ENCODE measurements around the gene PISD.

PISD gene

DNA sequence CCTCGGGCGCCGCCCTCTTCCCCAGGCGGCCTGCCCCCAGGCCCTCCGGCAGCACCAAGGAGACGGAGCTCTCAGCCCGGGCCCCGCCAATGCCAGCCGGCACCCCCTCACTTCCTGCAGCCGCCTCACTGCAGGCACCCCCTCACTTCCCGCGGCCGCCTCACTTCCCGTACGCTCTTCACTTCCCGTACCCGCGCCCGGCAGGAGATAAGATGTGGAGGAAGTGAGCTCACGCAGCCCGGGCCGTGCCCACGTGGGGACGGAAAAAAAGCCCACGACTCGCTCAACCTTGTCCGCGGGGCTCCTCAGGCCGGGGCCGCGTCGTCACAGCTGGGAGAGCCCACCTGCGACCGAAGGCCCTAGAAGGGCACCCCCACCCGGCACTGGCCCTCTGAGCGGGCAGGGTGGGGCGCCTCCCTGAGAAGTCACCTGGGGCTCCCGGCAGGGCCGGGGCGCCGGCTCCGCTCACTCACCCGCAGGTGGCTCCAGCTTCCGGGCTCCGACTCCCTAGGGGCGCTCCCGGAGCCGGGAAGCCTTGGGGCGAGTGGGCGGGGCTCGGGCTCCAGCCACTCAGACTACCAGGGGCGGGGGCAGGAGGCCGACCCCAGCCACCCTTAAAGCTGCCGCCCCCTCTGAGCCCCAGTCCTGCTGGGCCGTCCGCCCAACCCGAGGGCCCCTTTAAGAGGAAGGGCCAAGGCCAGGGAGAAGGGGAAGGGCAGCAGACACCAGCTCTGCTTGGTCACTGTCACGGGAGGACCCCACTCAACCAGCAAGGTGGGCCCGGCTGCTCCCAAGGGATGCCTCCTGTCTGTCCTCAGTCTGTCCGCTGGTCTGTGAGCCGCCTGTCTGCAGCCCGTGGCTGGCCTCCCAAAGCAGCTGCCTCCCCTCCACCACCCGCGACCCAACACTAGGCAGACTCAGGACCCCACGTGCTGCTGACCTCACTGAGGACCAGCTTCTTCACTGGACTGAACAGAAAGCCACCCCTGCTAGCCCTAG lies 31.4 kb downstream of the PISD start:
- Histone ChIP-seq H3K27me3 (ENCODE audit: insufficient read depth, low read length) (no peaks in the 10 kb centered on the region), H3K27ac (ENCODE audit: low read length) (no peak overlapping the region)

DNA sequence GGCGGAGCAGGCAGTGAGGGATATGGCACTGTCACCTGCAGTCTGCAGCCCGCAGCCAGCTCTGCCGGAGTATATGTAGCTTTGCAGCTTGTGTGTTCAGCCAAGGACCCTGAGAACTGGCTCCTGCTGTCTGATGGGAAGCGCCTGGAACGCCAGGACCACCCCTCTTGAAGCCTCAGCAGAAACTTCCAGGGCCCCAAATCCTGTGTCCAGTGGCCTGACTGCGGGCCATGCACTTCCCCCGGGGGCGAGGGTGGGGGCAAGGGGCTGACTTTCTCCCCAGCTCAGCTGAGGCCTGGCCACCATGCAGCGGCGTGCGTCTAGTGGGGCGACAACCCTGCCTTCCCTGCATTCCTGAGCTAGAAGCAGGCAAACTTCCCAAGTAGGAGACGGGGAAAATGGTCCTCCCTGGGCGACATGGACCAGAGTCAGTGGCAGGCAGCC lies 32.3 kb downstream of the PISD start:
- H3K27ac ChIP-seq (ENCODE audit: low read length) = no peak overlapping the region
- no peaks in the 10 kb centered on the region for H3K27me3 ChIP-seq (ENCODE audit: insufficient read depth, low read length)
- H3K4me3 ChIP-seq (ENCODE audit: low read length) = peak overlapping the region; percentile 79

More for the DNA sequence above, 31.4 kb downstream of the PISD start:
- Histone ChIP-seq H3K9me3 (ENCODE audit: insufficient read depth, low read depth, low read length) (no peaks in the 10 kb centered on the region), H3K36me3 (ENCODE audit: insufficient read depth, low read depth, low read length) (peaks cover 6% of the 10 kb centered on the region), H3K4me1 (ENCODE audit: insufficient read depth, low read length) (peaks cover 18% of the 10 kb centered on the region), H3K9ac (ENCODE audit: low read depth, low read length) (peak overlapping the region; percentile 84), H3K4me3 (ENCODE audit: low read length) (peak overlapping the region; percentile 79)

DNA sequence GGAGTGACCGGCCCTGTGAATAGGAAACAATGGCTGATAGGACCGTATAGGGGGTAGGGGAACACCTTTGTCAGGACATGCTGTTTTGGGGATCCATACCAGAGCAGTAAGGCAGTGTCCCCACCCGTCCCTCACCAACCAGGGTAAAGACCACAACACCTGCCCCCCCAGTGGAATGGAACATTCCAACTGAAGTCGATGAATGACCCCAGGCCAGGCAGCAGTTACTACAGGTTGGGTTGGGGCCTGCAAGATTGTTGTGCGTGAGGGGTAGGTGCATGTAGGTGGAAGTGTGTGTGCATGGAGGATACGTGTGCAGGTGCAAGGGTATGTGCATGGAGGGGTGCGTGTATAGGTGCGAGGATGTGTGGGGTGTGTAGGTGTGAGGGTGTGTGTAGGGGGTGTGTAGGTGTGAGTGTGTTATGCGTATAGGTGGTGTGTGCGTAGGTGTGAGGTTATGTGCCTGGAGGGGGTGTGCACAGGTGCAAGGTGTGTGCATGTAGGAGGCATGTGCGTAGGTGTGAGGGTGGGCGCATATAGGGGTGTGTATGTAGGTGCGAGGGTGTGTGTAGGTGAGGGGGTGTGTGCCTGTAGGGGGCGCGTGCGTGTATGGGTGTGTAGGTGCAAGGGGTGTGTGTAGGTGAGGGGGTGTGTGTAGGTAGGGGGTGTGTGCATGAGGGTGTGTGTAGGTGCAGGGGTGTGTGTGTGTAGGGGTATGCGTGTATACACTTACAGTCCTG lies 32.9 kb downstream of the PISD start:
- H3K36me3 ChIP-seq (ENCODE audit: insufficient read depth, low read depth, low read length) = peaks cover 6% of the 10 kb centered on the region
- H3K27ac ChIP-seq (ENCODE audit: low read length) = no peak overlapping the region
- H3K9ac ChIP-seq (ENCODE audit: low read depth, low read length) = no peak overlapping the region

More for the DNA sequence above, 32.3 kb downstream of the PISD start:
- peaks cover 6% of the 10 kb centered on the region for H3K36me3 ChIP-seq (ENCODE audit: insufficient read depth, low read depth, low read length)
- H3K9ac ChIP-seq (ENCODE audit: low read depth, low read length) = peak overlapping the region; percentile 84
- peaks cover 25% of the 10 kb centered on the region for H3K4me1 ChIP-seq (ENCODE audit: insufficient read depth, low read length)
- no peaks in the 10 kb centered on the region for H3K9me3 ChIP-seq (ENCODE audit: insufficient read depth, low read depth, low read length)

DNA sequence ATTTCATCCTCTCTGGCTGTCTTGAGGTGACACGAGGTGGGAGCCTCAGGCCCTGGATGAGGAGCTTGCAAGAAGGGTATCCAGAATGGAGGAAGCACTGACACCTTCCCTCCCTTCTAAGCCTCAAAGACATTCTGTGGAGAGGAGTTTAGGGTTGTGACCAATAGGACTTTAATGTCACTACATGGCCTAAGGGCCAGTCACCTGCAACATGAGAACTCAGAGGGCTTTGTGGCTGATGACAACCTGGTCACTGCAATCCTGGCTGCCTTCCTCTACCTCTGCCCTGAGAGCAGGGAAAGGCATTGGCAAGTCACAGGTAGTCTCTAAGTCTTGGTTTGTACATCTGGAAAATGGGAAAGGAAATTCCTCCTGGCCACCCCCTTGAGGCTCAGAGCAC lies 33.7 kb downstream of the PISD start:
- Histone ChIP-seq H3K9ac (ENCODE audit: low read depth, low read length) (no peak overlapping the region), H3K4me3 (ENCODE audit: low read length) (no peak overlapping the region), H3K27me3 (ENCODE audit: insufficient read depth, low read length) (no peaks in the 10 kb centered on the region), H3K27ac (ENCODE audit: low read length) (no peak overlapping the region), H3K4me1 (ENCODE audit: insufficient read depth, low read length) (peaks cover 31% of the 10 kb centered on the region), H3K36me3 (ENCODE audit: insufficient read depth, low read depth, low read length) (peaks cover 6% of the 10 kb centered on the region), H3K9me3 (ENCODE audit: insufficient read depth, low read depth, low read length) (no peaks in the 10 kb centered on the region)

More for the DNA sequence above, 32.9 kb downstream of the PISD start:
- Histone ChIP-seq H3K27me3 (ENCODE audit: insufficient read depth, low read length) (no peaks in the 10 kb centered on the region), H3K9me3 (ENCODE audit: insufficient read depth, low read depth, low read length) (no peaks in the 10 kb centered on the region), H3K4me3 (ENCODE audit: low read length) (0 out of 2 replicates have a peak overlapping the region, but pooled peaks have one; percentile 79), H3K4me1 (ENCODE audit: insufficient read depth, low read length) (peaks cover 30% of the 10 kb centered on the region)

DNA sequence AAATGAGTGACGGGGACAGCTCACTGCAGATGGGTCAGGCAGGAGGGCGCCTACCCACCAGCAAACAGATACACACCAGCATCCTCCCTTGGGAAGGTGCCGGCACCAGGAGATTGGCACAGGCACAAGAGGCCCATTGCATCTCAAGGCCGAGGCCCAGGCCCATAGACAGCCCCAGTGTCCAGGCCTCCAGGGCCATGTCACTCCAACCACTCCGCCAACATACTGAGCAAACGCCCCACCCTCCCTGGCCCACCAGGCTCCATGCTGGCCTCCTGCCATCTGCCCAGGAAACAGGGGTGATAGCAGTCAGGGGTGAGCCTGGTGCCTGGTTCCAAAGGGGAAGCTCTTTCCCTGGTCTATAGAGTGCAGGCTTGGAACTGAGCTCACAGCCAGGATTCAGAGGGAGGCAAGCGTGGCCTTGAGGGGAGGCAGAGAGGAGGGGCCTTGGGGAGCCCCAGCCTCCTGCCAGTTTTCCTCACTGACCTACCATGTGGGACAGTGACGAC lies 34.7 kb downstream of the PISD start:
- Histone ChIP-seq H3K9ac (ENCODE audit: low read depth, low read length) (no peak overlapping the region; the same call in 1 of the 2 replicates), H3K36me3 (ENCODE audit: insufficient read depth, low read depth, low read length) (peaks cover 7% of the 10 kb centered on the region), H3K4me3 (ENCODE audit: low read length) (no peak overlapping the region), H3K27ac (ENCODE audit: low read length) (no peak overlapping the region), H3K9me3 (ENCODE audit: insufficient read depth, low read depth, low read length) (no peaks in the 10 kb centered on the region), H3K4me1 (ENCODE audit: insufficient read depth, low read length) (peaks cover 31% of the 10 kb centered on the region), H3K27me3 (ENCODE audit: insufficient read depth, low read length) (no peaks in the 10 kb centered on the region)

DNA sequence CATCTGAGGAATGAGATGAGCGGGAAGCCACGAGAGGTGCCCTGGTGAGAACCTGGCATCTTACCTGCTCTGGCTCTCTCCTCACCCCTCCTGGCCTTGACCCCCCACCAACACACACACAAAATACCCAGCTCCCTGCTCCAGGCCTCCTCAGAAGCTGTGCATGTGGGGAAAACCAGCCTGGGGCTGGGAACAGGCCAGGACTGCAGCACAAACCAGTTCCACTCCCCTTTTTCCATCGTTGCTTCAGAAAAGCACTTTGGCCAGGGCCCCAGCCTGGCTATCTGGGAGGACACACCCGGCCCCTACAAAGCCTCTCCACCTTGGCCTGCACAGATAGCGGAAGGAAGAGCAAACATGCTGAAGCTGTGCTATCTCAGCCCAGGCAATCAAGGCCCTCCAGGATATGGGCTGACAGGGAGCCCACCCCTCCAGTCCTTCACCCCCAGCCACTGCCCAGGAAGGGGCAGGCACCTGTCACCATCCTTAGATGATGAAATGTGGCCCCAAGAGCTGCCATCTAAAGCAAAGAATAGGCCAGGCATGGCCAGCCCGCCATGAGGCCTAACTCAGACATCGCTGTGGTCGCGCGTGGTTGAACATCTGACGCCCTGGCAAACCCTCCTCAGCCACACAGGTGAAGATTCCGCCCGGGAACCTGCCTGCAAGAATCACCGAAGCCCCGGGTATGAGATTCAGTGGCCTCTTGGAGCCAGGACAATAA lies 35.4 kb downstream of the PISD start:
- Histone ChIP-seq H3K4me1 (ENCODE audit: insufficient read depth, low read length) (peaks cover 31% of the 10 kb centered on the region), H3K4me3 (ENCODE audit: low read length) (no peak overlapping the region), H3K27me3 (ENCODE audit: insufficient read depth, low read length) (no peaks in the 10 kb centered on the region), H3K27ac (ENCODE audit: low read length) (peak overlapping the region; percentile 37), H3K9ac (ENCODE audit: low read depth, low read length) (peak overlapping the region; percentile 51), H3K36me3 (ENCODE audit: insufficient read depth, low read depth, low read length) (peaks cover 12% of the 10 kb centered on the region), H3K9me3 (ENCODE audit: insufficient read depth, low read depth, low read length) (no peaks in the 10 kb centered on the region)

DNA sequence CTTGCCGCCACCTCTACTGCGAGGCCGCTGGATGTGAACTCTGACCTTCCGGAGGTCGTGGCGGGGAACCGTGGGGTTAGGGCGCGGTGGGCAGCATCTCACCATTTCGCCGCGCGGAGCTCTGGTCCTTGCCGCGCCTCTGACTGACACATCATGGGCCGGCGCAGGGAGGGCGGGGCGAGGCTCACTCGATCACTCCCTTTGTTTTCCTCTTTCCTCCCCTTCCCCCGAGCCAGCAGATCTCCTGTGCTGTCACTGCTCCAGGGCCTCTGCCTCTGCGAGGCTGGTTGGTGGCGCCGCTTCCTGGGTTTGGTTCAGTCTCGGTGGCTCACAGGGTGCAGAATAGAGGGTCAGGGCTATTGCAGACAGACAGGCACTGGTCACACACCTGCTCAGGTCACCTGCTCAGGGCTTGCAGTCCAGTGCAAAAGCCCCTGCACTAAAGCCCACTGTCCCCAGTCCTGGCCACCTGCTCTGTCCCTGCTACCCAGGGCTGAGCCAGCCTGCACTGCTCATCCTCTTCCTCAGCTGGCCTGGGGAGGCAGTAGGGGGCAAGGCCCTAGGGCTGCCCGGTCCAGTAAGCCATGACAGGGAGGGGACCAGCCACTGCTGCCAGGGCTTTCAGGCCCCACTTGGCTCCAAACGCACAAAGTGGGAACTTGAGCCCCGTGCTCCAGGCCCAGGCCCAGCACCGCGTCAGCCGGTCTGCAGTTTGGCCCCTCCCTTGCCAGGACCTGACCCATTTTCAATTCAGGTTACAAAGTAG lies 36.2 kb downstream of the PISD start:
- H3K9ac ChIP-seq (ENCODE audit: low read depth, low read length) = peak overlapping the region; percentile 51; the same call in 1 of the 2 replicates
- no peaks in the 10 kb centered on the region for H3K27me3 ChIP-seq (ENCODE audit: insufficient read depth, low read length)
- H3K4me1 ChIP-seq (ENCODE audit: insufficient read depth, low read length) = peaks cover 29% of the 10 kb centered on the region
- H3K27ac ChIP-seq (ENCODE audit: low read length) = peak overlapping the region; percentile 37
- H3K4me3 ChIP-seq (ENCODE audit: low read length) = peak overlapping the region; percentile 46; the same call in 1 of the 2 replicates
- no peaks in the 10 kb centered on the region for H3K9me3 ChIP-seq (ENCODE audit: insufficient read depth, low read depth, low read length)
- peaks cover 18% of the 10 kb centered on the region for H3K36me3 ChIP-seq (ENCODE audit: insufficient read depth, low read depth, low read length)

DNA sequence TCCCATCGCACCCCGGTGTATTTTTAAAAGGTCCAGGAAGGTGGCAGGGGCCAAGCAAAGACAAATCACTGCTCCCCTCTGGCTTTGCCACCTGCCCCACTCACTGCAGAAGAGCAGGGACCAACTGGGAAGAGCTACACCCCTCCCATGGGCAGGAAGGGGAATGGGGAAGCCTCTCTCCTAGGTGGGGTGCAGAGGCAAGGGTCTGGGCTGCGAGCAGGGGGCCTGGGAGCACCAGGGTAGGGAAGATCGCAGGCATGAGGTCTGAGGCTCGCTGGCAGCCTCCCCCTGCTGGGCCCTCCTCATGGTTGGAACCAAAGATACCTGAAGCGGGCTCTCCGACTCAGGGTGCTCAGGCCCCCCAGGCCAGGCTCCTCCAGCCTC lies 36.8 kb downstream of the PISD start:
- H3K36me3 ChIP-seq (ENCODE audit: insufficient read depth, low read depth, low read length) = peaks cover 23% of the 10 kb centered on the region
- no peaks in the 10 kb centered on the region for H3K9me3 ChIP-seq (ENCODE audit: insufficient read depth, low read depth, low read length)
- H3K9ac ChIP-seq (ENCODE audit: low read depth, low read length) = peak overlapping the region; percentile 48; the same call in 1 of the 2 replicates
- H3K27ac ChIP-seq (ENCODE audit: low read length) = no peak overlapping the region
- peaks cover 29% of the 10 kb centered on the region for H3K4me1 ChIP-seq (ENCODE audit: insufficient read depth, low read length)
- no peaks in the 10 kb centered on the region for H3K27me3 ChIP-seq (ENCODE audit: insufficient read depth, low read length)
- peak overlapping the region; percentile 46; the same call in 1 of the 2 replicates for H3K4me3 ChIP-seq (ENCODE audit: low read length)

DNA sequence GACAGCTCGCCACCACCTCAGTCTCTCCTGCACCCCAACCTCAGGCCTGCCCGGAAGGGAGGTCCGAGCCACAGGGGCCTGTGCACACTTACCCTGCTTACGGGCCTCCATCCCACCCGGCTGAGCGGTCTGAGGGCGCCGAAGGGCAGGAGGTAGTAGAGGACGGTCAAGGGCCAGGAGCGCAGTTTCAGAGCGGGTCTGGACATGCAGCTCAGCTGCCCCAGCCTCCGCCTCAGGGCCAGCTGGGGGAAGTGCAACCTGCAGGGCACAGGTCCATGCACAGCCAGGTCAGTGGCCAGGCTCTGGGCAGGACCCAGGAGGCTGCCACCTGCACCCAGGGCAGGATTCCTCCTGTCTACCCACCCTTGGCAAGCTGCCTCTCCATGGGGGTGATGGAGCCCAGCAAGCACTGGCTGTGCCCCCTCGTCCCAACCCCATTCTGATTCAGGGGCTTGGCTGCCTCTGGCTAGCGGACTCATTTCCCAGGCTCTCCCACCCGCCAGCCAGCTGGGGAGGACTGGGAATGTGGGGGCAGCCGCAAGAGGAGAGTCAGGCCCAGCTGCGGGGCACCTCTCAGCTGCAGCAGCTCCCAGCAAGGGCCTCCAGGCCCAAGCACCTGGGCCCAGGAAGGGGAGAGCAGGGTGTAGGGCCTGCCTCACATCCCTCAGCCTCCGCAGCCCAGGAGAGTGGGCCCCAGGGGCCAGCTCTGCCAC lies 38.3 kb downstream of the PISD start:
- Histone ChIP-seq H3K9ac (ENCODE audit: low read depth, low read length) (0 out of 2 replicates have a peak overlapping the region, but pooled peaks have one; percentile 21), H3K4me1 (ENCODE audit: insufficient read depth, low read length) (peaks cover 26% of the 10 kb centered on the region), H3K9me3 (ENCODE audit: insufficient read depth, low read depth, low read length) (no peaks in the 10 kb centered on the region), H3K36me3 (ENCODE audit: insufficient read depth, low read depth, low read length) (peaks cover 32% of the 10 kb centered on the region), H3K4me3 (ENCODE audit: low read length) (no peak overlapping the region), H3K27ac (ENCODE audit: low read length) (no peak overlapping the region), H3K27me3 (ENCODE audit: insufficient read depth, low read length) (no peaks in the 10 kb centered on the region)

DNA sequence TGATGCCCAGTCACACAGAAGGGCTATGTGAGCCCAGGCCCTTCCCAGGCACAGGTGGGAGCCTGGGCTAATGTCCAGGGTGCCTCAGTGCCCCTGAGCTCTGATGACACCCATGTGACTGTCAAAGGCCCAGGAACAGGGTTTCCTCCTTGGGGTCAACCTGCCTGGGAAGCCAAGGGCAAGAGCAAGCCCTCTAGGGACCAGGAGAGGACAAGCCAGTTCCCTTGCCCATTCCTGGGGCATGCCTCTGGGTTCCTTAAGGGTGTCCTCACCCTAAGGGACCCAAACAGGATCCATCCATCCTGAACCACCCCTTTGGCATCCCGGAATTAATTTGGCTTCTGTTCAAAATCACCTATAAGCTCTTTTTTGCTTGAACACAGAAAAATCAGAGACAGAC lies 39.0 kb downstream of the PISD start:
- Histone ChIP-seq H3K27me3 (ENCODE audit: insufficient read depth, low read length) (no peaks in the 10 kb centered on the region), H3K4me3 (ENCODE audit: low read length) (no peak overlapping the region), H3K36me3 (ENCODE audit: insufficient read depth, low read depth, low read length) (peaks cover 39% of the 10 kb centered on the region), H3K9ac (ENCODE audit: low read depth, low read length) (no peak overlapping the region), H3K27ac (ENCODE audit: low read length) (no peak overlapping the region), H3K9me3 (ENCODE audit: insufficient read depth, low read depth, low read length) (no peaks in the 10 kb centered on the region), H3K4me1 (ENCODE audit: insufficient read depth, low read length) (peaks cover 26% of the 10 kb centered on the region)
